Activated CD4-positive, alpha-beta T cell treated with anti-CD3 and anti-CD28 coated beads for 36 hours (primary cell): ENCODE data around the gene PSMB8. TPM values are rescaled to one million over a fixed set of nuclear protein-coding genes. Genes with fewer than 3 reads are reported as not detected.

Experiments used
- ATAC-seq: fragments of 200-7000 bp; cut with Tn5 transposase; one replicate; pipeline ENCODE4 v1.10.0; 2021; ENCODE audit warnings: mild to moderate bottlenecking, moderate library complexity
- CTCF ChIA-PET: fragments of 350-600 bp; sonication (Branson Sonifier 250); formaldehyde crosslinking; loops from one replicate; lab custom pipeline; 2021; ENCODE audit warnings: antibody characterized with exemption; lab: Charles Lee
- POLR2A ChIA-PET: fragments of 350-600 bp; sonication (Branson Sonifier 250); formaldehyde crosslinking; loops from one replicate; lab custom pipeline; 2021; ENCODE audit warnings: antibody characterized with exemption, inconsistent platforms; lab: Charles Lee
- DNase-seq: peaks from one replicate; pipeline ENCODE4 v3.0.0-alpha.2; 2020
- H3K27ac Mint-ChIP-seq: one replicate; pipeline ENCODE4 v1.8.0; 2021; ENCODE audit warnings: mixed read lengths
- H3K27me3 Mint-ChIP-seq: one replicate; pipeline ENCODE4 v1.8.0; 2021; ENCODE audit warnings: mixed read lengths
- H3K36me3 Mint-ChIP-seq: one replicate; pipeline ENCODE4 v1.8.0; 2021; ENCODE audit warnings: low read depth, mixed read lengths
- H3K4me1 Mint-ChIP-seq: one replicate; pipeline ENCODE4 v1.8.0; 2021; ENCODE audit warnings: mixed read lengths
- H3K4me3 Mint-ChIP-seq: one replicate; pipeline ENCODE4 v1.8.0; 2021; ENCODE audit warnings: mild to moderate bottlenecking, moderate library complexity, mixed read lengths
- H3K9me3 Mint-ChIP-seq: one replicate; pipeline ENCODE4 v1.8.0; 2021; ENCODE audit warnings: low read depth, mixed read lengths
- intact Hi-C, 2 experiments: fragments of 100-400 bp; cut with DNase I in 1 of 2; cut with micrococcal nuclease in 1 of 2; formaldehyde crosslinking; loops; one replicate each; pipeline versions ENCODE4 v1.14.2 to v1.15.1; 2022 to 2024; cut with DNase I, micrococcal nuclease
- total RNA-seq, 2 experiments: library from RNA; stranded (reverse); gene quantifications; one replicate each; pipeline ENCODE4 v1.2.3, GENCODE V29; 2021

PSMB8 gene
- total RNA-seq, 2 experiments from 2014 or later = 238 to 338 TPM

- H3K36me3 Mint-ChIP-seq = peaks cover 87% of the 10 kb centered on the region
- ChIA-PET POLR2A (interaction anchor here (0.6 to 1.1 kb wide), 2 partner anchors 11 to 15 kb away, joined by 3 read pairs; partner anchors contain the start of gene TAP2), CTCF (interaction anchor here (0.8 to 3.7 kb wide), 4 partner anchors 9 to 136 kb away, joined by 3 to 46 read pairs (median 4); partner anchors contain the start of gene TAP2)
- DNase-seq = no peak
- H3K9me3 Mint-ChIP-seq = no peaks in the 10 kb centered on the region
- intact Hi-C loops = no loop called here
- ATAC-seq = no peak
- peaks cover 56% of the 10 kb centered on the region for H3K4me1 Mint-ChIP-seq
- H3K4me3 Mint-ChIP-seq = peak overlapping the region; percentile 95
- no peaks in the 10 kb centered on the region for H3K27me3 Mint-ChIP-seq
- H3K27ac Mint-ChIP-seq = peak overlapping the region; percentile 84
Measured at GRCh38 chr6:32849126-32849525, 5.3 kb upstream of the PSMB8 start.

DNA sequence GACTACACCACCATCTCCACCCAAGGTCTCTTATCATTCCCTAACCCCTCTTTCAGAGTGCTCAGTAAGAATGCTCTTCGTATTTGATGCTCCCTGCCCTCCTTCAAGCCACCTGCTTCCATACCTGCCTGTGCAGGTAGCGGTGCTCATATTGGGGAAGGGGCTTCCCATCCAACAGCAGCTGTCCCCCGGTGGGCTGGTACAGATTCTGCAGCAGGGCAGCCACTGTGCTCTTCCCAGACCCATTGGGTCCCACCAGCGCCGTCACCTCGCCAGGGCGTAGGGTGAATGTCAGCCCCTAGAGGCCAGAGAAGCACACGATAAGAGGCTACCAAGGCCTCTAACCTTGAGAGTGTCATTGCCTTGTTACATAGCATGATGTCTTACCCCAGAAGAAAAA, 3.9 kb upstream of the PSMB8 start:
- peaks cover 56% of the 10 kb centered on the region for H3K4me1 Mint-ChIP-seq

GRCh38 chr6:32847004-32847403, 3.2 kb upstream of the PSMB8 start:
- Mint-ChIP-seq H3K4me3 (peak overlapping the region; percentile 95), H3K9me3 (no peaks in the 10 kb centered on the region), H3K27ac (peak overlapping the region; percentile 84), H3K4me1 (peaks cover 61% of the 10 kb centered on the region), H3K36me3 (peaks cover 95% of the 10 kb centered on the region), H3K27me3 (no peaks in the 10 kb centered on the region)
- DNase-seq = no peak
- CTCF ChIA-PET = interaction anchor here (0.7 to 10.8 kb wide), 6 partner anchors 8 to 157 kb away, joined by 3 to 240 read pairs (median 4); partner anchors contain the start of genes PSMB9, TAP1 and TAP2
- ATAC-seq = no peak
- intact Hi-C loops = no loop called here
- POLR2A ChIA-PET = interaction anchor here (1.2 to 3.6 kb wide), 2 partner anchors 9 to 124 kb away, joined by 5 to 69 read pairs; partner anchors contain the start of gene TAP2

More for the DNA sequence above, 3.9 kb upstream of the PSMB8 start:
- ATAC-seq (no peak), DNase-seq (no peak)
- intact Hi-C loops = no loop called here
- H3K4me3 Mint-ChIP-seq = peak overlapping the region; percentile 95
- peak overlapping the region; percentile 84 for H3K27ac Mint-ChIP-seq
- peaks cover 95% of the 10 kb centered on the region for H3K36me3 Mint-ChIP-seq
- H3K27me3 Mint-ChIP-seq = no peaks in the 10 kb centered on the region
- H3K9me3 Mint-ChIP-seq = no peaks in the 10 kb centered on the region
- ChIA-PET POLR2A (no interaction called here), CTCF (interaction anchor here (0.7 to 10.8 kb wide), 4 partner anchors 9 to 21 kb away, joined by 3 to 240 read pairs (median 28); partner anchors contain the start of genes PSMB9, TAP1 and TAP2)

DNA sequence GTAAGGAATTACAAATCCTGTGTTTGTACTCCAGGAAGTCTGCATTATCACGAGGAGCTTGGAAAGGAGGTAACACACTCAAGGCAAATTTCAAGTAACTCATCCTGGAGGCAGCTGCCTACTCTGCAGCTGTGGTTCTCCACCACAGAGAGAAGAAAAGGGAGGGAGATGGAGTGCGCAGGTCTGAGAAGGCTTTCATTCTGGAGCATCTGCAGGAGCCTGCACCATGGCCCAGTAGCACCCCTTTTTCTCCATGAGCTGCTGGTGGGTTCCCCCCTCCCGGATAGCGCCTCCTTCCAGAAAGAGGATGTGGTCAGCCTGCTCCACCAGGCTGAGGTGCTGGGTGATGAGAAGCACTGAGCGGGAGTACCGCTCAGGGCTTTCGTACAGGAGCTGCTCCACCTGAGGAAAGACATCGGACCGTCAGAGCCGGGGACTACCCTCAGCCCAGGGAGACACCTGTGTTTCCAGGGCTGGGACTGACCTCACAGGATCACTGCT, 1.6 kb upstream of the PSMB8 start:
- Mint-ChIP-seq H3K4me1 (peaks cover 64% of the 10 kb centered on the region), H3K27me3 (no peaks in the 10 kb centered on the region), H3K4me3 (peak overlapping the region; percentile 95), H3K36me3 (peaks cover 94% of the 10 kb centered on the region), H3K27ac (peak overlapping the region; percentile 97), H3K9me3 (no peaks in the 10 kb centered on the region)
- ChIA-PET CTCF (interaction anchor here (0.6 to 10.8 kb wide), 10 partner anchors 11 to 139 kb away, joined by 3 to 240 read pairs (median 4); partner anchors contain the start of genes HLA-DMA, HLA-DOB, PSMB9 and TAP1), POLR2A (interaction anchor here (0.5 to 3.6 kb wide), 11 partner anchors 9 to 1105 kb away, joined by 3 to 69 read pairs (median 4); partner anchors contain the start of genes PSMB9 and TAP1)
- DNase-seq (peak; percentile 73), ATAC-seq (peak; percentile 29)
- intact Hi-C loops = loop anchor here (2.0 kb wide), 3 partner anchors 127 to 715 kb away; partner anchors contain the start of genes FKBPL (in 1 of the 2), RXRB (in 1 of the 2) and SLC39A7 (in 1 of the 2)

GRCh38 chr6:32844839-32845383, 1.1 kb upstream of the PSMB8 start:
- Mint-ChIP-seq H3K4me1 (peaks cover 64% of the 10 kb centered on the region), H3K4me3 (peak overlapping the region; percentile 95), H3K27ac (peak overlapping the region; percentile 97), H3K36me3 (peaks cover 94% of the 10 kb centered on the region), H3K27me3 (no peaks in the 10 kb centered on the region), H3K9me3 (no peaks in the 10 kb centered on the region)
- DNase-seq = no peak
- ATAC-seq = peak; percentile 0
- intact Hi-C loops = loop anchor here (1.0 to 5.0 kb wide), 12 partner anchors 8 to 1178 kb away; partner anchors contain the start of genes AGPAT1 (in 2 of the 2), RNF5 (in 2 of the 2), CSNK2B (in 1 of the 2) and FKBPL (in 1 of the 2)
- ChIA-PET POLR2A (interaction anchor here (0.7 to 3.6 kb wide), 10 partner anchors 9 to 1105 kb away, joined by 3 to 69 read pairs (median 4); partner anchors contain the start of genes HSD17B8, PSMB9 and TAP1), CTCF (interaction anchor here (0.6 to 10.8 kb wide), 10 partner anchors 12 to 140 kb away, joined by 3 to 240 read pairs (median 4); partner anchors contain the start of genes HLA-DMA, HLA-DOB, PSMB9 and TAP1)

DNA sequence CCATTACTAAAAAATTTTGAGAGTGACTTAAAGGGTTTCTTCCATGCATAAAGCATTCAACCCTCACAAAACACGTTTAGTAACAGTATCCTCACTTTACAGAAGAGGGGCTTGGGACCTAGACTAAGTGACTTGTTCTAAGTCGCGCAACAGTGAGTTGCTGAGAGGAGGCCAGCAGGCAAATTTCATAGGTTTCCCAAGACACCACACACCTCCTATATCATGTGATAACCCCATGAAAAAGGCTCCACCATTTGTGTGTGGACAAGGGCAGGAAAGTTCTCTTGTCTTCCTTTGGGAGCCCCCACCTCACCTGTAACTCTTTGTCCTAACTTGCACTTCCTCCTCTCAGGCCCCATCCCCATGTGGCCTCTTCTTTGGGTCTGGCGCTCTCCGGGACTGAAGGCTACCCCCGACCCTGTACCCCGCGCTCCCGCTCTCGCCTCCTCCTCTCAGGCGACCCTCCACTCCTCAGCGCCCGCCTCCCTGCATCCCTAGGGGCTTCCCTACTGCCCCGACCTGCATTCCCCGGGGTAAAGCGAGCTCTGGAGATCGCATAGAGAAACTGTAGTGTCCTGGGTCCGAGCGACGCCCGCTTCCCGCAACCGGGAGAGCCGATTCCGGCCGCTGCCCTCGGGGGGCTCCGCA, 392 bp downstream of the PSMB8 start:
- ChIA-PET POLR2A (interaction anchor here (1.1 to 3.6 kb wide), 4 partner anchors 11 to 480 kb away, joined by 3 to 69 read pairs (median 34); partner anchors contain the start of genes HSD17B8, PSMB9 and TAP1), CTCF (interaction anchor here (0.6 to 10.8 kb wide), 5 partner anchors 13 to 143 kb away, joined by 3 to 253 read pairs (median 5); partner anchors contain the start of genes PSMB9 and TAP1)
- H3K4me1 Mint-ChIP-seq = peaks cover 64% of the 10 kb centered on the region
- peak overlapping the region; percentile 97 for H3K27ac Mint-ChIP-seq
- H3K27me3 Mint-ChIP-seq = no peaks in the 10 kb centered on the region
- intact Hi-C loops = loop anchor here (5.0 kb wide), 5 partner anchors 469 to 1176 kb away; partner anchors contain the start of genes AGPAT1 (in 2 of the 2), RNF5 (in 2 of the 2), CSNK2B (in 1 of the 2) and LY6G5B (in 1 of the 2)
- DNase-seq = no peak
- peaks cover 89% of the 10 kb centered on the region for H3K36me3 Mint-ChIP-seq
- no peaks in the 10 kb centered on the region for H3K9me3 Mint-ChIP-seq
- ATAC-seq = no peak
- H3K4me3 Mint-ChIP-seq = peak overlapping the region; percentile 95

DNA sequence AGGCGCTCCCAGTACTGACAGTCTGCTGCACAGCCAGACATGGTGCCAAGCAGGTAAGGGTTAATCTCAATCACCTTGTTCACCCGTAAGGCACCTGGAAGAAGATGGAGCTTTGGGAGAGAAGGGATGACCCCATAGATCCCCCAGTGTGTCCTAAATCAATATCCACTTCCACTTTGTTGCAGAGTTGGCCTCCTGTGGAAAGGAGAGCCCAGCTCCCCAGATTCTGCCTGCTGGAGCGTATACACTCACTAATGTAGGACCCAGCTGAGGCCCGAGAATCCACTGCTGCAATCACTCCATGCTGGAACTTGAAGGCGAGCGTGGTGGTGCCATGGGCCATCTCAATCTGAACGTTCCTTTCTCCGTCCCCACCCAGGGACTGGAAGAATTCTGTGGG, 1.2 kb downstream of the PSMB8 start:
- Mint-ChIP-seq H3K36me3 (peaks cover 82% of the 10 kb centered on the region), H3K27ac (peak overlapping the region; percentile 97), H3K4me1 (peaks cover 56% of the 10 kb centered on the region), H3K4me3 (peak overlapping the region; percentile 95), H3K9me3 (no peaks in the 10 kb centered on the region), H3K27me3 (no peaks in the 10 kb centered on the region)
- no peak for ATAC-seq
- no peak for DNase-seq
- intact Hi-C loops = loop anchor here (5.0 kb wide), 5 partner anchors 470 to 1175 kb away; partner anchors contain the start of genes AGPAT1 (in 2 of the 2), RNF5 (in 2 of the 2), CSNK2B (in 1 of the 2) and LY6G5B (in 1 of the 2)
- ChIA-PET CTCF (interaction anchor here (0.6 to 10.8 kb wide), 8 partner anchors 14 to 665 kb away, joined by 3 to 253 read pairs (median 3); partner anchors contain the start of genes PSMB9 and TAP1), POLR2A (interaction anchor here (0.9 to 1.0 kb wide), 2 partner anchors 11 to 129 kb away, joined by 3 to 4 read pairs; partner anchors contain the start of genes PSMB9 and TAP1)

DNA sequence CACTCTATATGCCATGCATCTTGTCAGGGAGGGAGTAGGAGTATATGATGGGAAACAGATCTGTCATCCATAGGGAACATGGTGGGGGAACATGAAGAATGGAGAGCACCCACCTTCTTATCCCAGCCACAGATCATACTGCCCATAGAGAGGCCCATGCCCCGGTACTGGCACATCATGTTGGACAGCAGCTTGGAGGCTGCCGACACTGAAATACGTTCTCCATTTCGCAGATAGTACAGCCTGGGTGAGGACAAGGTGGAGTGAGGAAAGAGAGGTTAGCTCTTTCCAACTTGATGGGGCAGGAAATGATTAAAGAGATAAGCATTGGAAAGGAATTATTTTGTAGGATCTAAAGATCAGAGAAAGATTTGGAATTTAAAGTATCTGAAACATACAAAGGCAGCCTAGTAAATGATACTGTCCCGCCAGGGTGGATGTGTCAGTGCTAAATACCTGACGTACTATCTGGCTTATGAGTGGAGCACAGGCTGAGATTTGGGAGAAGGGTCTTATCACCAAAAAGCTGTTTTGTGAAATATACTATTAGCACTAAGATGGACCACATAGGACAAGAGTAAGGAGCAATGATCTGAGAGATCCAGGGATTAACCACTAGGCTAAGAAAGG, 1.7 kb downstream of the PSMB8 start:
- ATAC-seq (no peak), DNase-seq (no peak)
- Mint-ChIP-seq H3K4me1 (peaks cover 55% of the 10 kb centered on the region), H3K27ac (peak overlapping the region; percentile 97), H3K9me3 (no peaks in the 10 kb centered on the region), H3K36me3 (peaks cover 82% of the 10 kb centered on the region), H3K4me3 (peak overlapping the region; percentile 95), H3K27me3 (no peaks in the 10 kb centered on the region)
- intact Hi-C loops = loop anchor here (5.0 kb wide), 5 partner anchors 470 to 1175 kb away; partner anchors contain the start of genes AGPAT1 (in 2 of the 2), RNF5 (in 2 of the 2), CSNK2B (in 1 of the 2) and LY6G5B (in 1 of the 2)
- POLR2A ChIA-PET = interaction anchor here (0.9 to 1.0 kb wide), 2 partner anchors 11 to 130 kb away, joined by 3 to 4 read pairs; partner anchors contain the start of genes PSMB9 and TAP1
- CTCF ChIA-PET = interaction anchor here (0.6 to 10.8 kb wide), 8 partner anchors 14 to 665 kb away, joined by 3 to 253 read pairs (median 3); partner anchors contain the start of genes PSMB9 and TAP1

- H3K4me3 Mint-ChIP-seq = peak overlapping the region; percentile 95
- peaks cover 81% of the 10 kb centered on the region for H3K36me3 Mint-ChIP-seq
- no peaks in the 10 kb centered on the region for H3K9me3 Mint-ChIP-seq
- H3K27me3 Mint-ChIP-seq = no peaks in the 10 kb centered on the region
- ChIA-PET CTCF (interaction anchor here (3.1 to 10.8 kb wide), 4 partner anchors 9 to 143 kb away, joined by 31 to 253 read pairs (median 143); partner anchors contain the start of genes PSMB9 and TAP1), POLR2A (interaction anchor here (1.2 to 4.4 kb wide), 3 partner anchors 13 to 132 kb away, joined by 3 to 40 read pairs (median 4); partner anchors contain the start of genes PSMB9 and TAP1)
- DNase-seq (peak; percentile 71), ATAC-seq (peak; percentile 2)
- intact Hi-C loops = loop anchor here (5.0 kb wide), 5 partner anchors 472 to 1173 kb away; partner anchors contain the start of genes AGPAT1 (in 2 of the 2), RNF5 (in 2 of the 2), CSNK2B (in 1 of the 2) and LY6G5B (in 1 of the 2)
- peaks cover 57% of the 10 kb centered on the region for H3K4me1 Mint-ChIP-seq
- peak overlapping the region; percentile 97 for H3K27ac Mint-ChIP-seq
Measured at GRCh38 chr6:32840604-32841246, 3.1 kb downstream of the PSMB8 start.
